Neural progenitor cell (in vitro differentiated cells): Measurements from ENCODE around the gene FRRS1L. TPM values are rescaled to one million over a fixed set of nuclear protein-coding genes. Genes with fewer than 3 reads are reported as not detected.

Experiments
- DNase-seq: peaks from one replicate; pipeline ENCODE4 v3.0.0-alpha.2; 2016; ENCODE audit warnings: low spot score
- H2AFZ ChIP-seq: fragments of 200-600 bp; sonication (generic); replicated peaks from 2 replicates; pipeline ENCODE4 v1.6.1; 2016; ENCODE audit warnings: antibody characterized with exemption
- H3F3A ChIP-seq: fragments of 200-600 bp; sonication (generic); 2 replicates; pipeline ENCODE4 v1.6.1; 2016; ENCODE audit warnings: antibody characterized with exemption, low read depth
- H3K27ac ChIP-seq: fragments of 200-600 bp; sonication (generic); 2 replicates; pipeline ENCODE4 v1.5.1; 2016; ENCODE audit warnings: mild to moderate bottlenecking
- H3K27me3 ChIP-seq: fragments of 200-600 bp; sonication (generic); 2 replicates; pipeline ENCODE4 v1.6.1; 2016; ENCODE audit warnings: mild to moderate bottlenecking, moderate library complexity
- H3K36me3 ChIP-seq: fragments of 200-600 bp; sonication (generic); 2 replicates; pipeline ENCODE4 v1.5.1; 2016
- H3K4me1 ChIP-seq: fragments of 200-600 bp; sonication (generic); 2 replicates; pipeline ENCODE4 v1.6.1; 2016; ENCODE audit warnings: mixed run types
- H3K4me2 ChIP-seq: fragments of 200-600 bp; sonication (generic); 2 replicates; pipeline ENCODE4 v1.6.1; 2016
- H3K4me3 ChIP-seq: fragments of 200-600 bp; sonication (generic); 2 replicates; pipeline ENCODE4 v1.5.1; 2016
- H3K79me2 ChIP-seq: fragments of 200-600 bp; sonication (generic); 2 replicates; pipeline ENCODE4 v1.6.1; 2016; ENCODE audit warnings: low read depth
- H3K9ac ChIP-seq: fragments of 200-600 bp; sonication (generic); 2 replicates; pipeline ENCODE4 v1.6.1; 2016
- H3K9me3 ChIP-seq: fragments of 200-600 bp; sonication (generic); 2 replicates; pipeline ENCODE4 v1.5.1; 2016; ENCODE audit warnings: low read depth
- H4K20me1 ChIP-seq: fragments of 200-600 bp; sonication (generic); 2 replicates; pipeline ENCODE4 v1.6.1; 2016; ENCODE audit warnings: low read depth
- H3K27ac Mint-ChIP-seq: 3 replicates; pipeline ENCODE4 v1.8.0; 2021; ENCODE audit warnings: mixed read lengths
- H3K27me3 Mint-ChIP-seq: 2 replicates; pipeline ENCODE4 v1.8.0; 2022; ENCODE audit warnings: low read depth, mild to moderate bottlenecking, inconsistent platforms, moderate library complexity, mixed read lengths; ENCODE audit not compliant: insufficient read depth
- H3K36me3 Mint-ChIP-seq: 3 replicates; pipeline ENCODE4 v1.8.0; 2021; ENCODE audit warnings: mixed read lengths
- H3K4me1 Mint-ChIP-seq: 3 replicates; pipeline ENCODE4 v1.8.0; 2021; ENCODE audit warnings: mixed read lengths
- H3K4me3 Mint-ChIP-seq: 3 replicates; pipeline ENCODE4 v1.8.0; 2021; ENCODE audit warnings: mild to moderate bottlenecking, moderate library complexity, mixed read lengths
- H3K9me3 Mint-ChIP-seq: 3 replicates; pipeline ENCODE4 v1.8.0; 2020; ENCODE audit warnings: mixed read lengths
- CTCF ChIP-seq: fragments of 200-600 bp; sonication (generic); IDR thresholded peaks from 2 replicates; pipeline ENCODE4 v1.5.1; 2017; ENCODE audit warnings: antibody characterized with exemption, mild to moderate bottlenecking
- EZH2 ChIP-seq: fragments of 200-600 bp; sonication (generic); IDR thresholded peaks from 2 replicates; pipeline ENCODE4 v1.6.1; 2017; ENCODE audit warnings: antibody characterized with exemption, mild to moderate bottlenecking, moderate library complexity
- EZH2phosphoT487 ChIP-seq: fragments of 200-600 bp; sonication (generic); IDR thresholded peaks from 2 replicates; pipeline ENCODE4 v1.6.1; 2017; ENCODE audit warnings: antibody characterized with exemption
- total RNA-seq: library from RNA; depleted of rRNA; stranded (reverse); fragments of >200 nt; gene quantifications from 2 replicates; pipeline ENCODE4 v1.2.3, GENCODE V29; 2015; ENCODE audit warnings: low replicate concordance

The FRRS1L gene
- total RNA-seq, 1 donor from 2014 or later, result 13.3 TPM

DNA sequence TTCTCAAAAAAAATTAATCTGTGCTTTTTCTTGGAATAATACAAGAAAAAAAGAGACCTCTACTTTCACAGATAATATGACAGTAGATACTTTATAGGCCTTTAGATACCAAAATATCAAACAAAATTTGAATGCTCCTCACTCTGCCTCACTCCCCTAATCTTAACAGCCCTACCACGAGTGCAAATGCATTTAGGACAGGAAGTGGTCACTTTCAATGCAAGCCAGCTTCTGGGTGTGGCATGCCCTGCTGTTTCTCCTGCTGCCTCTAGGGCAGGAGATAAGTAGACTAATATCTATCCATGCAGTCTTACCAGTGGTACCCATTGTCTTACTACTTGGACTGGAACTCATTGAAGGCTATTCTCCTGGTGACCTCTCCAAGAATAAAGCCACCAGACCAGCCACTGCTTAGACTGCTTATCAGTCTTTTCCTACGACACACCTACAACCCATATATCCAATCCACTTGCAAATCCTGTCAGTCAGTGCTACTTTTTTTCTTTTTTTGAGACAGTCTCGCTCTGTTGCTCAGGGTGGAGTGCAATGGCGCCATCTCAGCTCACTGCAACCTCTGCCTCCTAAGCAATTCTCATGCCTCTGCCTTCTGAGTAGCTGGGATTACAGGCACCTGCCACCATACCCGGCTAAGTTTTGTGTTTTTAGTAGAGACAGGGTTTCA is 23.0 kb downstream of the FRRS1L start:
- DNase-seq, result peak; percentile 18
- H3K79me2 ChIP-seq, result no peaks in the 10 kb centered on the region
- H3K4me2 ChIP-seq, result no peak overlapping the region
- Mint-ChIP-seq H3K27me3 (no peaks in the 10 kb centered on the region), H3K27ac (no peak overlapping the region), H3K4me1 (no peaks in the 10 kb centered on the region), H3K36me3 (no peaks in the 10 kb centered on the region), H3K4me3 (no peak overlapping the region), H3K9me3 (no peaks in the 10 kb centered on the region)
- no peaks in the 10 kb centered on the region for H3K27me3 ChIP-seq
- no peaks in the 10 kb centered on the region for H4K20me1 ChIP-seq
- H3K36me3 ChIP-seq, result no peaks in the 10 kb centered on the region
- no peaks in the 10 kb centered on the region for H3K9me3 ChIP-seq
- TF ChIP-seq CTCF, result peak; percentile 30
- TF ChIP-seq EZH2phosphoT487, result no peak
- H3K4me3 ChIP-seq, result no peak overlapping the region
- peaks cover 11% of the 10 kb centered on the region for H3K4me1 ChIP-seq
- no peak overlapping the region for H3K27ac ChIP-seq
- H3K9ac ChIP-seq, result no peak overlapping the region
- H2AFZ ChIP-seq, result no peak overlapping the region
- no peaks in the 10 kb centered on the region for H3F3A ChIP-seq

DNA sequence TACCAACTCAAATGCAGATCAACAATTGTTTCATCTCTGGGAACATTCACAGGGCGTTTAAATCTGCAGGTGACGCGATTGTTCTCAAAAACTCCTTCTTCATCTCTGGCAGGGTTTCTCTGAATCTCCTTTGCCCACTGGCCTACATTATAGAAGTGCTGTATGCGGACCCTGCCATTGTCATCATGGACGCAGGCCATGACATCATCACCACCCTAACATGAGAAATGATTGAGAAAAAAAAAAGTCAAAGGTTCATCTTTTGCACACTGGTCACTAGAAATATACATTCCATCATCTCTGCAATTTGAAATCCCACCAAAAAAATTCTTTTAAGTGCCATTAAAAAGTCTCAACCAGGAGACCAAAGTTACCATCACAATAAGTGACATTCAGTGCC is 25.7 kb downstream of the FRRS1L start:
- Histone ChIP-seq H3K4me3 (no peak overlapping the region), H3K4me2 (no peak overlapping the region), H3K4me1 (peaks cover 11% of the 10 kb centered on the region), H2AFZ (no peak overlapping the region), H4K20me1 (no peaks in the 10 kb centered on the region), H3K36me3 (no peaks in the 10 kb centered on the region), H3F3A (no peaks in the 10 kb centered on the region), H3K79me2 (no peaks in the 10 kb centered on the region), H3K27me3 (no peaks in the 10 kb centered on the region), H3K27ac (no peak overlapping the region), H3K9me3 (no peaks in the 10 kb centered on the region), H3K9ac (no peak overlapping the region)
- Mint-ChIP-seq H3K27me3 (no peaks in the 10 kb centered on the region), H3K4me1 (no peaks in the 10 kb centered on the region), H3K36me3 (no peaks in the 10 kb centered on the region), H3K27ac (no peak overlapping the region), H3K9me3 (no peaks in the 10 kb centered on the region), H3K4me3 (no peak overlapping the region)
- no peak for TF ChIP-seq EZH2
- no peak for TF ChIP-seq CTCF
- TF ChIP-seq EZH2phosphoT487, result no peak
- DNase-seq, result peak; percentile 3

DNA sequence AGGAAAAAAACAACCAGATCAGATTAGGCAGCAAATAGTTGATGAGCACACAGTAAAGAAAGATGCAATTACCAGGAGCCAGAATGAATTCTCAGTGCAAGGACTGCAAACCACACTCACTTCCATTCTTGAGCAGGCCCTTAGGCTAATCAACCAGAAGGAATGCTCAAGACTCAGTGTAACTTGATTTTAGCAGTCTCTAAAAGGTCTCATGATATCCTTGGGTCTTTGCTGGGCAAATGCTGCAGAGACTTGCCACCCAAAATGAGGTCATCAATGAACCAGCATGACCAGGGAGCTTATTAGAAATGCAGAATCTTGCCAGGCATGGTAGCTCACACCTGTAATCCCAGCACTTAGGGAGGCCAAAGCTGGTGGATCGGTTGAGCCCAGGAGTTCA is 27.2 kb downstream of the FRRS1L start:
- H3K36me3 Mint-ChIP-seq, result no peaks in the 10 kb centered on the region
- H3K27me3 Mint-ChIP-seq, result no peaks in the 10 kb centered on the region
- no peak overlapping the region for H3K4me3 Mint-ChIP-seq

More for the DNA sequence above, 27.2 kb downstream of the FRRS1L start:
- Histone ChIP-seq H3K4me1 (peaks cover 11% of the 10 kb centered on the region), H2AFZ (no peak overlapping the region), H3K27me3 (no peaks in the 10 kb centered on the region), H3K9me3 (no peaks in the 10 kb centered on the region), H3K27ac (no peak overlapping the region), H3K36me3 (no peaks in the 10 kb centered on the region), H3K9ac (no peak overlapping the region), H3K79me2 (no peaks in the 10 kb centered on the region), H3F3A (no peaks in the 10 kb centered on the region), H4K20me1 (no peaks in the 10 kb centered on the region), H3K4me3 (no peak overlapping the region), H3K4me2 (no peak overlapping the region)
- TF ChIP-seq CTCF (no peak), EZH2 (no peak), EZH2phosphoT487 (no peak)
- no peaks in the 10 kb centered on the region for H3K4me1 Mint-ChIP-seq
- no peak for DNase-seq
- no peak overlapping the region for H3K27ac Mint-ChIP-seq
- no peaks in the 10 kb centered on the region for H3K9me3 Mint-ChIP-seq
